Stimulated activated CD8-positive, alpha-beta memory T cell treated with anti-CD3 and anti-CD28 coated beads, Interleukin-4, amount 100 ng/mL, for 1 hour (primary cell): Measurements from ENCODE around the gene UBAC2.
"Not testable (repeated sequence)": the region's sequence is repeated elsewhere in the genome, so short reads cannot be mapped to it uniquely, and the experiment has no call there.

ENCODE experiments used
- DNase-seq, 2 donors: peaks; one replicate each; pipeline ENCODE4 v3.0.0-alpha.2; 2020; ENCODE audit warnings: low read depth in 2 of 2, low spot score in 1 of 2

UBAC2 gene

GRCh38 chr13:99211421-99212035 is 10.9 kb downstream of the UBAC2 start:
- DNase-seq, result no peak

- DNase-seq, result no peak
Observed at GRCh38 chr13:99214232-99214631, 13.6 kb downstream of the UBAC2 start.

DNA sequence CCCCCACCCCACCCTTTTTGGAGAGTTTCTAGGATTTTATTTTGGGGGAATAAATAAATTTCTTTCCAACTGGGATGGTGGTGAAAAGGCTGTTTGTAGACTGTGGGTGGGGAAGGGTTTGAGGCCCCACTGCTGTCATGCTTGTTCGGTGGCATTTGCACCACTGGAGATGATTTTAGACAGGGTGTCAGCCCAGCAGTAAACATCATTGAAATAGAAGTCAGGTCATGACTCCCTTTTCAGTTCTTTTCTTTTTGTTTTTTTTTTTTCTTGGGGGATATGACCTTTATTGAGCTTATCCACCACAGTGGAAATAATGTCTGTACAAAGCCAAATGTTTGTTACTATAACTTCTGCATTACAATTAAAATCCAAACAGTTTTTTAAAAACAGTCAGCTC is 14.1 kb downstream of the UBAC2 start:
- no peak for DNase-seq

GRCh38 chr13:99215184-99215830 is 14.7 kb downstream of the UBAC2 start:
- DNase-seq, result no peak

DNA sequence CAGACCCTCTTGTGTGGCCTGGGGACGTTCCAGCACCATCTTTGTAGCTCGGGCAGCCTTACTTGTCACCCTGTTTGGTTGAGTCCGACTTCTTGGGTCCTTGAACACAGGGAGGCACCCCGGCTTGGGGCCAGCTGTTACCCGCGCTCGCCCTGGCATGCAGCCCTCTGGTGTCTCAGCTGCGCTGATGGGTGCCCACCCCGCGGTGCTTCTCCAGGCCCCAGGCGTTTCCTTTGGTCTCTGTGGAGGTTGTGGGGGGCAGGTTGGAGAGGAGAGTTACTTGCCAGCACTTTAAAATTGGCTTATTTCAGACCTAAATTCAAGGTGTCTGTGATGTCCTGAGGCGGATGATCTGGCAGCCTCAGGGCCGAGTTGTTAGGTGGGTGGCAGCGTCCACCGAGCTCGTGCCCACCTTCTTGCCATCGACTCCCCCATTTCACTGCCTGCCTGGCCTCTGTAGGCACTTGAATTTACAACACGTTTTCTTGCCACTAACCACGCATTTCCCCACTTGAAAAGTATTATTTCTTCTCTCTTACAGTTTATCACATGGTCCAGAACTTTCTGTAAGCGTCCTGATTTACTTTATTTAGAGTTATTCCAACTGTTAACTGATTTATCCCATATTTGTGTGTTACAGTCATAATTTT is 16.9 kb downstream of the UBAC2 start:
- no peak for DNase-seq

DNA sequence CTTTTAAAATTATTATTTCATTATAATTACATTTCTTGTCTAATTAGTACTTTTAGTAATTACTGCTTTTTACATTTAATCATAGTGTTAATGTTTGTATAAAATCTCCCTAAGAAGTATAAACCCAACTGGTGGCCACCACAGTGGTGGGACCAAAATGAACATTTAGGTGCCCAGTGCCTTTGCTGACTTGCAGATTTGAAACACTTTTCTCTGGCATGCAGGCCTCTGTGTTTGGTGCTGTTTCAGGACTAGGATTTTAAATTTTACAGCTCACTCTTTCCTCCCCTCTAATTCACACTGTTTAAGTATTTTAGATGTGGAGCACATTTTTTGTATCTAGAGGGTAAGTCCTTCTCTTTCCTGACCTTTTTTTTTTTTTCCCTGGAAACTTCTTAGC is 17.5 kb downstream of the UBAC2 start:
- no peak for DNase-seq

- no peak for DNase-seq
Observed at GRCh38 chr13:99218545-99218944, 17.9 kb downstream of the UBAC2 start.

- no peak for DNase-seq
Observed at GRCh38 chr13:99218969-99219368, 18.3 kb downstream of the UBAC2 start.

DNA sequence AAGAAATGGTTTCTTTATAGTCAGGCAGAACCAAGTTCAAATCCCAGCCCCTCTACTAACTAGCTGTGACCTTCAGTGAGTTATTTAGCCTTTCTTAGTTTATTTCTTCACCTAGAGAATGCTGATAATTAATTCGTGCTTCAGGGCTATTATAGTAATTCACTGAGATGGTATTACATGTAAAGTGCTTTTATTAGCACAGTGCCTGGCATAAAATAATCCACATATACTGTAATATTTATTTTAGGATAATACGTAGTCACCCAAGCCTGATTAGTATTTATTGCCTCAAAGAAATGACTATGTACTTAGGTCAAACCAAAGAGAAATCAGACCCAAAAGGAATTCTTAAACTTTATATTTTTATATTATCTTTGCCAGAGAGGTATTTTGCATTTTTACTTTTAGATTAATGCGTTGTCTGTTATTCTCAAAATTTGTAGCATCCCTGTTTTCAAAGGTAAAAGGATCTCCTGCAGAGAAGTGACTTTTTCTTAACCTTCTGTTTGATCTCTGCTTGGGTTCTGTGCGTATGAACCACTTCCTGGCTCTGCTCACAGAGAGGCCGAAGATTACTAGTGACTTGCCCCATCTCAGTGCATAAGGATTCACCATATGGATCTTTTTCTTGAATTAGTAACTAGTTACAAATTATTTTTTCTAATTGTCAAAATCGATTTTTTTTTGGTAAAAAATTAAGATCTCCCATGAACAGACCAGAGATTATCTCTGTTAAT is 19.7 kb downstream of the UBAC2 start:
- DNase-seq, result no peak

GRCh38 chr13:99221567-99222239 is 21.0 kb downstream of the UBAC2 start:
- no peak for DNase-seq

- DNase-seq, result no peak
Observed at GRCh38 chr13:99223587-99223986, 22.9 kb downstream of the UBAC2 start.

DNA sequence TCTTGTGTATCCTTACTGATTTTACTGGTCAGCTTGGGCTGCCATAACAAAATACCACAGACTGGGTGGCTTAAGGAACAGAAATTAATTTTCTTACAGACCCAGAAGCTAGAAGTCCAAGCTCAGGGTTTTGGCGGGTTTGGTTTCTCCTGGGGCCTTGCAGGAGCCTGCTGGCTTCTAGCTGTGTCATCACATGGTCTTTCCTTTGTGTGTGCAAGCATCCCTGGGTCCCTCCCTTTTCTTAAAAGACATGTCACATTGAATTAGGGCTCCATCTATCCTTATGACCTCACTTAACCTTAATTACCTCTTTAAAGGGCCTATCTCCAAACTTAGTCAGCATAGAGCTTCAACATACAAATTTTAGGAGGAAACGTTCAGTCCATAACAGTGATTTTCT is 23.4 kb downstream of the UBAC2 start:
- no peak for DNase-seq

DNA sequence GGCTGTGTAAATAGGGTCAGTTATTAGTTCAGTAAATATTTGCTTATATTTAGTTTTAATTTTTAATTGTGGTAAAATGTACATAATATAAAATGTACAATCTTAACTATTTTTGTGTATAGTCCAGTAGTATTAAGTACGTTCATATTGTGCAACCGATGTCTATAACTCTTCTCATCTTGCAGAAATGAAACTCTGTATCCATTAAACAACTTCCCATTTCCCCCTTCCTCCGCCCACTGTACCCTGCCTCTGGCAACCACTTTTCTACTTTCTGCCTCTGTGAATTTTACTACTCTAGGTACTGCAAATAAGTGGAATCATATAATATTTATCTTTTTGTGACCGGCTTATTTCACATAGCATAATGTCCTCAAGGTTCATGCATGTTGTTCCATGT is 24.4 kb downstream of the UBAC2 start:
- no peak for DNase-seq

- DNase-seq, result no peak
Observed at GRCh38 chr13:99226513-99226912, 25.9 kb downstream of the UBAC2 start.

GRCh38 chr13:99227331-99227900 is 26.8 kb downstream of the UBAC2 start:
- no peak for DNase-seq

DNA sequence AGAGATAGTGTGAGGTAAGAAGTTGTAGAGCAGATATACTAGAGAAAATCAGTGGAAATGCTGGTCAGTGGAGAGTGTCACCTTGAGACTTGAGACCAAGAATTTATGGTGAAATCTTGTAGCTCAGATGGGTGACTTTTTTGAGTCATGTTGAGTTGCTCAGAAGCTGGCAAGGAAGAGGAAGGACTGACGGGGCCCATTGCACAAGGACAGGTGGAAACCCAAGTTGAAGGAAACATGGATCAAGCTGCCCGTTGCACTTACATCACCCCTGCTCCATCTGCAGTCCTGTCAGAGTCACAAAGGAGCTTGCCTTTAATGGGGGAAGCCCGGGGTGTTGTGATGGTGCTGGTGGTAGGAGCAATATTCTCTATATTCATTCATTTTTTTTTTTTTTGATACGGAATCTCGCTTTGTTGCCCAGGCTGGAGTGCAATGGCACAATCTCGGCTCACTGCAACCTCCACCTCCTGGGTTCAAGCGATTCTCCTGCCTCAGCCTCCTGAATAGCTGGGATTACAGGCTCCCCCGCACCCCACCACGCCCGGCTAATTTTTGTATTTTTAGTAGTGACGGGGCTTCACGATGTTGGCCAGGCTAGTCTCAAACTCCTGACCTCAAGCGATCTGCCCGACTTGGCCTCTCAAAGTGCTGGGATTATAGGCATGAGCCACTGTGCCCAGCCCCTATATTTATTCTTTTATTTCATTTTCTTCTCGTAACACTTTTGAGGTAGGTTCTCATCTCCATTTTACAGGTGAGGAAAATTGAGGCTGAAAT is 27.4 kb downstream of the UBAC2 start:
- no peak for DNase-seq

DNA sequence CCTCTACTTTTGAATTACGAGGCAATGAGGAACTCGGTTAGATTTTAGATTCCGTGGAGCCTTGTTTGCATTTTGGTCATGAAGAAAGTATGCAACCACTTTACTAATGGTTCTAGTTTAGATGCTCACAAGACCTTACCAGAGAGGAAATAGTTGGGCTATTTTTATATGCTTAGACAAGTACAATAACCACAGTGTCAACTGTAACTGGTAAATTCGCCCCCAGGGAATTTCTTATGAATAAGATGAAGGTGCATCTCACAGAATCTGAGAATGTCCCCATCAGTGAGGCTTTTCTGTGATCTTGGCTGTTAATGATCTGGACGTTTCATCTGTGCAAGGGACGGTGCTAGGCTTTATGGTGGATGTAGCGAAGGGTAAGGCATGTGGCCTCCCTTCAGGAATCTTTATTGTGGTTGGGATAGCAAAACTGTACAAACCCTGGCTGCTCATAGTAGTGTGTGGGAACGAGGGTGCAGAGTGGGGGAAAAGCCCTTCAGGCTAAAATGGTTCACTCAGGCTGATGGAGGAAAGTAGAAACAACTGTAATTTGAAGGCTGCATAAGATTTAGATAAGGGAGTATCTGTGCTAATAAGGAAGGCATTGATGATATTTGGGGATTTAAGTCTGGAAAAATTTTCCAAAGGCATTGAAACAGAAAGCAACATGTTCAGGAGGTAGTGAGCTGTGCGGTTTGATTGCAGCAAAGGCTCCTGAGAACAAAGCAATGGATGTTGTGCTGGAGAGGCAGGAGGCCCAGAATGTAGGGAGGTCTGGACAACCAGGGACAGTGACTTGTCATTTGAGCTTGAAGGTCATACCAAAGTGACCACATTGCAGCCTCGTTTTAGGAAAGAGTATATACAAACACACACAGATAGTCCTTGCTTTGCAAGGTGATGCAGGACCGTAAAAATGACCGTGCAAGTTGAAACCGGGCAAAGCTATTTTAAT is 28.4 kb downstream of the UBAC2 start:
- DNase-seq, result no peak

- not testable (repeated sequence) for DNase-seq
Observed at GRCh38 chr13:99230588-99230987, 29.9 kb downstream of the UBAC2 start.

DNA sequence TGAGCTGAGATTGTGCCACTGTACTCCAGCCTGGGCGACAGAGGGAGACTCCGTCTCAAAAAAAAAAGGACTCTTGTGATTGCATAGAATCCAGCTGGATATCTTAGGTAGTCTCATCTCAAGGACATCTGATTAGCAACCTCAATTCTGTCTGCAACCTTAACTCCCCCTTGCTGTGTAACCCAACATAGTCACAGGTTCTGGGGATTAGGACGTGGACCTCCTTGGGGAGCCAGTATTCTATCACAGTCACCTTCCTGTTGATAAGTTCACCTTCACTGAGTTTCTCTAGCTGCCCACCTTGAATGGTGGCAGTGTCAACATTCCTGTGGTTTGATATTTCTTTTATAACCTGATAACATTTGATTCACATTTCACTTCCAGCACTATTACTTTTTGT is 30.3 kb downstream of the UBAC2 start:
- no peak for DNase-seq
